ENCODE results near the gene TSPAN18. TPM values are rescaled to one million over a fixed set of nuclear protein-coding genes. Genes with fewer than 3 reads are reported as not detected.

TSPAN18 gene
- total RNA-seq, 2 experiments from 2014 or later = 0.85 to 0.92 TPM

DNA sequence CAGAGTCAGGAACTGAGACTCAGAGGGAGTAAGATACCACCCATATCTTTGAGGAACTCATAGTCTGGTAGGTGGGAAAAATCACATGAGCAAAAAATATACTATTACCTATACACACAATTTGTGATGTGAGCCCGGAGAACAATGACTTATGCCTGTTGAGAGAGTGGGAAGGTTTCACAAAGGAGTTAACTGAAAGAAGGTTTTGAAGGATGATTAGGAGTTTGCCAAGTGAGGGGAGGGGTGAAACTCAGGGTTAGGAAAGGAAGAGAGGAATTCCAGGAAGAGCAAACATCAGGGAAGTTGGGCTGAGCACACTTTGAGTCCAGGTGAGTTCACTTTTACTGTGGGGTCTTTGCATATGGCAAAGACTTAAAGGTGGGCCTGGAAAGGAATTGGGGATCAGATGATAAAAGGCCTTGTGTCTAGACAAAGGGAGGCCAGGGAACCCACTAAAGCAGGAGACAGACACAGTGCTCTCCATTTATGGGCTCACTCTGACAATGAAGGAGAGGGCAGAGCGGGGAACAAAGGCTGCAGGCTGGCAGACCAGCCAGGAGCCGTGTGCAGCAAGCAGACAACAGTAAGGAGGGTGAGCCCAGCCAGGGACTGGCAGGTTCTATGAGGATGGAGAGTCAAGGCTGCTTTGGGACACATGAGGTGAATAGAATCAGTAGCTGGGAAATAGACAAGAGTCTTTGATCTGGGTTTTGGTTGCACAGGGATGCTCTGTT, 33.1 kb downstream of the TSPAN18 start:
- peaks cover 3% of the 10 kb centered on the region for H3K27me3 Mint-ChIP-seq
- DNase-seq = no peak
- H3K4me1 Mint-ChIP-seq (ENCODE audit: low read depth) = peaks cover 7% of the 10 kb centered on the region
- POLR2A ChIA-PET = no interaction called here
- TF ChIP-seq, protein P1, sequence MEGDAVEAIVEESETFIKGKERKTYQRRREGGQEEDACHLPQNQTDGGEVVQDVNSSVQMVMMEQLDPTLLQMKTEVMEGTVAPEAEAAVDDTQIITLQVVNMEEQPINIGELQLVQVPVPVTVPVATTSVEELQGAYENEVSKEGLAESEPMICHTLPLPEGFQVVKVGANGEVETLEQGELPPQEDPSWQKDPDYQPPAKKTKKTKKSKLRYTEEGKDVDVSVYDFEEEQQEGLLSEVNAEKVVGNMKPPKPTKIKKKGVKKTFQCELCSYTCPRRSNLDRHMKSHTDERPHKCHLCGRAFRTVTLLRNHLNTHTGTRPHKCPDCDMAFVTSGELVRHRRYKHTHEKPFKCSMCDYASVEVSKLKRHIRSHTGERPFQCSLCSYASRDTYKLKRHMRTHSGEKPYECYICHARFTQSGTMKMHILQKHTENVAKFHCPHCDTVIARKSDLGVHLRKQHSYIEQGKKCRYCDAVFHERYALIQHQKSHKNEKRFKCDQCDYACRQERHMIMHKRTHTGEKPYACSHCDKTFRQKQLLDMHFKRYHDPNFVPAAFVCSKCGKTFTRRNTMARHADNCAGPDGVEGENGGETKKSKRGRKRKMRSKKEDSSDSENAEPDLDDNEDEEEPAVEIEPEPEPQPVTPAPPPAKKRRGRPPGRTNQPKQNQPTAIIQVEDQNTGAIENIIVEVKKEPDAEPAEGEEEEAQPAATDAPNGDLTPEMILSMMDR (IDR thresholded peaks at IDR 0.05) = no peak
- ATAC-seq = no peak
- H3K36me3 Mint-ChIP-seq (ENCODE audit: low read depth) = peaks cover 4% of the 10 kb centered on the region
- H3K4me3 Mint-ChIP-seq = no peak overlapping the region
- peaks cover 9% of the 10 kb centered on the region for H3K9me3 Mint-ChIP-seq
- CTCF ChIA-PET = interaction anchor here (0.9 to 2.1 kb wide), 3 partner anchors 15 to 151 kb away, joined by 3 to 10 read pairs (median 7); no protein-coding TSS in a partner anchor
- intact Hi-C loops (cut with micrococcal nuclease) = no loop called here
- H3K27ac Mint-ChIP-seq = no peak overlapping the region

DNA sequence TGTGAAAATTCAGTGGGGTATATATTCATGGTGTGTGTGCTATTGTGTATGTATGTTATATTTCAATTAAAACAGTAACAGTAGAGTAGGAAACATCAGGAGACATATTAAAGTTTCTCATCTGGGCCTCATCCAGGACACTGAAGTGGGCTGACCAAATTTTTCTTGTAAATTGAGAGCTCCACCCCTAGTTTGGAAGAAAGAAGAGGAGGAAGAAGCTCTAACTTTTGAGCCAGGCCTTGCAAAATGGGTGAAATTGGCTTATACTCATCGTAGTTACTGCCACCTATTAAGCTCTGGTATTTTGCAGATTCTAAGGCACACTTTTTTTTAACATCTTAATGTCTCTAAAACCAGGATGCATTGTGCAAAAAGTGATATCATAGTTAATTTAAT, 33.7 kb downstream of the TSPAN18 start:
- TF ChIP-seq, protein P1 (IDR thresholded peaks at IDR 0.05) = no peak
- peaks cover 4% of the 10 kb centered on the region for H3K36me3 Mint-ChIP-seq (ENCODE audit: low read depth)
- peaks cover 7% of the 10 kb centered on the region for H3K4me1 Mint-ChIP-seq (ENCODE audit: low read depth)
- H3K4me3 Mint-ChIP-seq = no peak overlapping the region
- DNase-seq = no peak
- no peak for ATAC-seq
- H3K27me3 Mint-ChIP-seq = peaks cover 3% of the 10 kb centered on the region
- no peak overlapping the region for H3K27ac Mint-ChIP-seq
- H3K9me3 Mint-ChIP-seq = peaks cover 9% of the 10 kb centered on the region
- POLR2A ChIA-PET = interaction anchor here (1.0 kb wide), 1 partner anchor 23 kb away, joined by 3 read pairs; no protein-coding TSS in a partner anchor
- CTCF ChIA-PET = interaction anchor here (0.9 to 2.0 kb wide), 2 partner anchors 14 to 151 kb away, joined by 3 to 7 read pairs; no protein-coding TSS in a partner anchor
- intact Hi-C loops (cut with micrococcal nuclease) = no loop called here

DNA sequence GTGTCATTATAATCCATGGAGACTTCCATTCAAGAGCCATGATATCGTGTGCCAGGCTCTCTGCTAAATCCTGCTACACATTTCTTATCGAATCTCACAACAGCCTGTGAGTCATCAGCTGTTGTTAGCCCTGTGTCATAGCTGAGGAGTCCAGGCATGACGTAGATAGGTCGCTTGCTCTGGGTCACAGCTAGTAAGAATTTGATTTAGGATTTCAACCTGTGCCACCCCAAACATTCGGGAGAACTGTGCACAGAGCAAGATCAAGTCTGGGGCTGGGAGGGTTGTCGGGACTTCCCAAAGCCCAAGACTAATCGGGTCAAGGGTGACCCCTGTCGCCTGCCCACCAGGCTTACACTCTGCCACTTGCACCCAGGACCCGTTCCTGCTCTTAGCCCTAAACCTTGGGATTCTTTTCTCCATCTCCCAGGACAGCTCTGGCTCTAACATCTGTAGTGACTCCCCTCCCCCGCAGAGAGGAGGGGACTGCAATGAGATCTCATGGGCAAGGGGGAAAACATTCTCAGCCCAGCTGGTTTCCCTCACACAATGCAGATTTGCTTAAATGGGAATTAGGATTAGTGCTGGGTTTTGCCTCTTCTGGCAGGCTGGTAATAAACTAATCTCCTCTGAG, 34.3 kb downstream of the TSPAN18 start:
- Mint-ChIP-seq H3K27me3 (peaks cover 3% of the 10 kb centered on the region), H3K27ac (no peak overlapping the region), H3K9me3 (peaks cover 9% of the 10 kb centered on the region), H3K4me3 (no peak overlapping the region), H3K4me1 (ENCODE audit: low read depth) (peaks cover 7% of the 10 kb centered on the region), H3K36me3 (ENCODE audit: low read depth) (peaks cover 4% of the 10 kb centered on the region)
- no peak for ATAC-seq
- no peak for DNase-seq
- intact Hi-C loops (cut with micrococcal nuclease) = no loop called here
- ChIA-PET CTCF (interaction anchor here (0.8 to 2.0 kb wide), 4 partner anchors 14 to 150 kb away, joined by 3 to 7 read pairs (median 4); no protein-coding TSS in a partner anchor), POLR2A (interaction anchor here (0.8 to 1.0 kb wide), 2 partner anchors 7 to 23 kb away, joined by 3 read pairs; no protein-coding TSS in a partner anchor)
- TF ChIP-seq, protein P1 (IDR thresholded peaks at IDR 0.05) = no peak

DNA sequence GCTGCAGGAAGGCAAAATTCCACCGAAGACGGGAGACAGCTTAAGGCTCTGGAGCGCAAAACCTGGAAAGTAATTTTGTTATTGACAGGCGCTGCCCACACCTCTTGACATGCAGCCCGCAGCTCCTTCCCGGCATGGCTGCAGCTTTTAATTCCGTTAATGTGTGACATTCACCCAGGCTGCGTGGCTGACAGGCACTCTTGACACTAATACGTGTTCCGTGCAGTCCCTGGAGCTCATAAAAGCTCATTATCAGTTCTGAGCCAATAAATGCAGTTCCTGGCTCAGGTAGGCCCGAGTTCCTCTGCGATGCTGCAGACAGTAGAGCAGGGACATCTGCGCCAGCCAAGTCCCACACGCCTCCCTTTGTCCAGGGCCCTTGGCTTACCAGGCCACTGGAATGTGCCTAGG, 34.8 kb downstream of the TSPAN18 start:
- ChIA-PET CTCF (interaction anchor here (0.8 to 2.0 kb wide), 3 partner anchors 15 to 150 kb away, joined by 3 to 7 read pairs (median 6); no protein-coding TSS in a partner anchor), POLR2A (interaction anchor here (0.8 to 1.0 kb wide), 2 partner anchors 8 to 24 kb away, joined by 3 read pairs; no protein-coding TSS in a partner anchor)
- Mint-ChIP-seq H3K4me3 (no peak overlapping the region), H3K27ac (no peak overlapping the region), H3K9me3 (peaks cover 9% of the 10 kb centered on the region), H3K27me3 (peaks cover 3% of the 10 kb centered on the region), H3K36me3 (ENCODE audit: low read depth) (peaks cover 4% of the 10 kb centered on the region), H3K4me1 (ENCODE audit: low read depth) (peaks cover 7% of the 10 kb centered on the region)
- TF ChIP-seq, protein P1 (IDR thresholded peaks at IDR 0.05) = no peak
- DNase-seq (no peak), ATAC-seq (no peak)
- intact Hi-C loops (cut with micrococcal nuclease) = no loop called here

Data from activated CD8-positive, alpha-beta T cell treated with anti-CD3 and anti-CD28 coated beads for 36 hours (primary cell).